ENCODE data around the gene THAP8. TPM values are rescaled to one million over a fixed set of nuclear protein-coding genes. Genes with fewer than 3 reads are reported as not detected.
A peak's percentile ranks its signal among the peaks of the same experiment; 100 is the strongest.

The THAP8 gene, protein sequence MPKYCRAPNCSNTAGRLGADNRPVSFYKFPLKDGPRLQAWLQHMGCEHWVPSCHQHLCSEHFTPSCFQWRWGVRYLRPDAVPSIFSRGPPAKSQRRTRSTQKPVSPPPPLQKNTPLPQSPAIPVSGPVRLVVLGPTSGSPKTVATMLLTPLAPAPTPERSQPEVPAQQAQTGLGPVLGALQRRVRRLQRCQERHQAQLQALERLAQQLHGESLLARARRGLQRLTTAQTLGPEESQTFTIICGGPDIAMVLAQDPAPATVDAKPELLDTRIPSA
- total RNA-seq: 1.9 TPM

GRCh38 chr19:36054119-36054732 lies at the start of gene THAP8:
THAP8 (minus strand) TSS chr19:36054285; CDS start chr19:36054217, 68 bp downstream.
- DNase-seq: peak; percentile 99

- no peak for DNase-seq
Measured at GRCh38 chr19:36103040-36103626, 49.0 kb upstream of the THAP8 start.

DNA sequence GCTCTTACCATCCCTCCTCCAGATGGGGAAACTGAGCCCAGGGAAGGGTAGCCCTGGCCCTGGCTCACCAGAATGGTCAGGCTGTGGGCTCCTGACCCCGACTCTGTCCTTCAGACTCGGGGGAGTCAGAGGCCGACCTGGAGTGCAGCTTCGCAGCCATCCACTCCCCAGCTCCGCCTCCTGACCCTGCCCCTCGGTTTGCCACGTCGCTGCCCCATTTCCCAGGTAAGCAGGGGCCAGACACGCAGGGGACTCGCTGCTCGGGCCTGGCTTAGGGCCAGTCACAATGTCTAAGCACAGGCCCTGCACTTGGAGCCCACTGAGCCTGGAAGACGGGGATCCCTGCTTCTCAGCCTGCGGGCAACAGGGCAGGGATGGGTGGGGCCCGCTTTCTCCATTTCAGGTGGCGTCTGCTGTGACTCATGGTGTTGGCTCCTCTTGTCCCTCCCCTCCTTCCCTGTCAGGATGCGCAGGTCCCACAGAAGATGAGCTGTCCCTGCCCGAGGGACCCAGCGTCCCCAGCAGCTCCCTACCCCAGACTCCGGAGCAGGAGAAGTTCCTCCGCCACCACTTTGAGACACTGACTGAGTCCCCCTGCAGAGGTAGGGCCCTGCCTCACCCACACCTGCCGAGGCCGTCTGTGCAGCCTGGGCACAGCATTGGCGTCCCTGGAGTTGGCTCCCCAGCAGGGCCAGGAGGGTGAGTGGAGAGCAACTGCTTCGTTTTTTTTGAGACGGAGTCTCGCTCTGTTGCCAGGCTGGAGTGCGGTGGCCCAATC lies 47.7 kb upstream of the THAP8 start:
- DNase-seq: no peak

DNA sequence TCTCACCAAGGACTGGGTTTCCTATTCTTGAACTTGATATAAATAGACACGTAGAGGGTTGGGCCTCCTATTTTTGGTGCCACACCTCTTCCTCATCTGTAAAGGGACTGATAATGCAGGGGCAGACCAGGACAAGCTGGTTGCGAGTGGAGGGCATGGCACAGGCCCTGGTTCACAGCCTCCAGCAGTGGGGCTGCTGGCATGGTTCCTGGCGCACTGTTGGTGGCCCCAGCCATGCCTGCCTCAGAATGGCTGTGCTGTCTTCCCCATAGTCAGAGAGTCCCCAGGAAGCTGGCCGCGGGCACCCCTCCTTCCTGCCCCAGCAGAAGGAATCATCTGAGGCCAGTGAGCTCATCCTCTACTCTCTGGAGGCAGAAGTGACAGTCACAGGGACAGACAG lies 46.4 kb upstream of the THAP8 start:
- no peak for DNase-seq

- no peak for DNase-seq
Measured at GRCh38 chr19:36099166-36099785, 45.2 kb upstream of the THAP8 start.

DNA sequence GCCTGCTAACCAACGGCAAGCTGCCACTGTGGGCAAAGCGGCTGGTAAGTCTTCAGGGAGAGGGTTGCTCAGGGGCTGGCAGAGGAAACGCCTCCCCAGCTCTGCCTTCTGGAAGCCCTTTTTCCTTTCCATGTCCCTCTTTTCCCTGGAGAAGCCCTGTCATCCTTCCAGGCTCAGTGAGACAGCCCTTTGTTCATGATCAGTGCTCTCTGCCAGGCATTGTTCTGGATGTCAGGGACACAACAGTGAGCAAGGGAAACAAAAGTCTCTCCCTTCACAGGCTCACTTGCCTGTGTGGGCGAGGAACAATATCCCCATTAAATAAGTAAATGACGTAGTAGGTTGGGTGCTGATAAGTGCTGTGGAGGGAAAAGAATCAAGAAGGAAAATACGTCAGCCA lies 43.0 kb upstream of the THAP8 start:
- DNase-seq: peak; percentile 74

DNA sequence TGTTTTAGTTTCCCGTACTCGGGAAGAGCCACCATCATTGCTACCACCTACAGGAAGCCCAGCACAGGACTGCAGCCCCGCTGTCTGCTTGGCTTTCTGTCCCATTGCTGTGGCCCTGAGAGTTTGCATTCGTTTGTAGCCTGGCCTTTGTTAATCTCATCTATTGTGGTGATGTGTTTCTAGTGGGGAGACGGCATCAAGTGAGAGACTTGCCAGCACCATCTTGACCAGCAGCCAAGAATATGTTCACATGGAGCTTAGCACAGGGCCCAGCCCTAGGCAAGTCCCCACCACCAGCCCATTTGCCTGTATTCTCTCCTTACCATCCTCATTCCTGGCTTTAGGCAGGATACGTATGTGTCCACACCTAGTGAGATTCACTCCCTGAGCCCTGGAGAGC lies 39.6 kb upstream of the THAP8 start:
- DNase-seq: peak; percentile 21

- no peak for DNase-seq
Measured at GRCh38 chr19:36093146-36093662, 39.1 kb upstream of the THAP8 start.

GRCh38 chr19:36092566-36092965 lies 38.5 kb upstream of the THAP8 start:
- DNase-seq: no peak

GRCh38 chr19:36090910-36091695 lies 37.0 kb upstream of the THAP8 start:
- DNase-seq: no peak

GRCh38 chr19:36089847-36090246 lies 35.8 kb upstream of the THAP8 start:
- no peak for DNase-seq

DNA sequence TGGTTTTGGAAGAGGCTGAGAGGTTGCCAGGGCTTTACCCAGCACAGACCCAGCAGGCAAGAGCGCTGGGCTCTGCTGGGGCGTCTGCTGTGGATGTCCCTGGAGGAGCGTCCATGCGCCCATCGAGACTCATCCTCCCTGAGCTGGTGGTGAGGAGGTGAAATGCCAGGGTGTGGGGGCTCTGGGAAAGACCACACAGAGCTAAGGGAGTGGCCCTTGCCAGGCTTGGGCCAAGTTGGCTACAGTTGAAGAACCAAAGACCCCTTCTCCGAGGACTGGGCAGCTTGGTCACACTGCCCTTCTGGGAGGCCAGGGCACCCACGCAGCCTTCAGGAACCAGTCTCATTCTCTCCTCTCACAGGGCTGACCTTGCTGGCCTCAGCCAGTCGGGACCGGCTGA lies 32.2 kb upstream of the THAP8 start:
- no peak for DNase-seq

GRCh38 chr19:36084231-36085009 lies 30.3 kb upstream of the THAP8 start:
- no peak for DNase-seq

- DNase-seq: no peak
Measured at GRCh38 chr19:36082916-36083315, 28.8 kb upstream of the THAP8 start.

DNA sequence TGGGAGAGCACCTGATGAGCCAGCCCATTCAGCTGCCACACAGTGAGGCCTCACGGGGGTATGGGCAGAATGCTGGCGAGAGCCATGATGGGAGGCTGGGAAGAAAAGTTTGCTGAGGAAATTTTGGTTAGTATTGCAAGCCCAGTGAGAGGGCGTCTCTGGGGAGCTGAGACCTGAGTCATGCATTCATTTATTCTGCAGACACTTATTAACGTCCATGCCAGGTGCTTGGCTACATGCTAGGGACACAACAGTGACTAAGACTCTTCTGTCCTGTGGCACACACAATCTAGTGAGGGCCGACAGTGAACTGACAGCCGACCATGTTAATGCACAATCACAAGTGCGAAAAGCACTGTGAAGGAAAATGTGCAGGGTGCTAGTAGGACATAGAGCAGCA lies 27.8 kb upstream of the THAP8 start:
- no peak for DNase-seq

- peak; percentile 43 for DNase-seq
Measured at GRCh38 chr19:36081385-36081784, 27.3 kb upstream of the THAP8 start.

DNA sequence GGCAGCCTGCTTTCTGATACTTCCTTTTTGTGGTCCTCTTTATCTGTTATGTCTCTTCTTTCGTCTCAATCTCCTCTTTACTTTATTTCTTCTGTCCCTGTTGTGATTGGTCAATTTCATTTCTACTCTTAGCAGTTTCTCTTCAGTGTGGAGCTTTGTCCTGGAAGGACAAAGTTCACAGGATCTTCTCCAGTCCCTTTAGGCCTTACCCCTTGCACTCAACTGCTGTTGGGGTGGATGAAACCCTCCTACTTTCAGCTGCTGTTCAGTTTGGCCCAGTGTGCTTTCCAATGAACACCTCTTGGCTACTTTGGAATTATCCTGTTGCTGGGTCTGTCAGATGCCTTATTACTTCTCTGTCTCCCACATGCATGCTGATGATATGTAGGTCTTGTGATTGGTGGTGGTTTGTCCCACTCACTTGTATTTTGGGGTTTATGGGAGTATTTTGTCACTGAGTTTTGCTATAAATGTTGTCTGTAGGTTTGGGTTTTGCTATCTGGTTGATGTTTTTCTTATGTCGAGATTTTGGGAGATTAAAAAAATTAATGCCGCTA lies 25.4 kb upstream of the THAP8 start:
- no peak for DNase-seq

GRCh38 chr19:36073121-36073876 lies 19.2 kb upstream of the THAP8 start:
- DNase-seq: no peak

- DNase-seq: no peak
Measured at GRCh38 chr19:36072081-36072480, 18.0 kb upstream of the THAP8 start.

Measured in occipital lobe (tissue), 2 donors.